Activated CD8-positive, alpha-beta memory T cell treated with anti-CD3 and anti-CD28 coated beads, Interleukin-2, amount 50 U/mL, for 1 hour (primary cell): ENCODE data around the gene RNPEPL1.

Experiments used
- DNase-seq: peaks from one replicate; pipeline ENCODE4 v3.0.0-alpha.2; 2020; ENCODE audit errors: extremely low read depth

Gene RNPEPL1

DNA sequence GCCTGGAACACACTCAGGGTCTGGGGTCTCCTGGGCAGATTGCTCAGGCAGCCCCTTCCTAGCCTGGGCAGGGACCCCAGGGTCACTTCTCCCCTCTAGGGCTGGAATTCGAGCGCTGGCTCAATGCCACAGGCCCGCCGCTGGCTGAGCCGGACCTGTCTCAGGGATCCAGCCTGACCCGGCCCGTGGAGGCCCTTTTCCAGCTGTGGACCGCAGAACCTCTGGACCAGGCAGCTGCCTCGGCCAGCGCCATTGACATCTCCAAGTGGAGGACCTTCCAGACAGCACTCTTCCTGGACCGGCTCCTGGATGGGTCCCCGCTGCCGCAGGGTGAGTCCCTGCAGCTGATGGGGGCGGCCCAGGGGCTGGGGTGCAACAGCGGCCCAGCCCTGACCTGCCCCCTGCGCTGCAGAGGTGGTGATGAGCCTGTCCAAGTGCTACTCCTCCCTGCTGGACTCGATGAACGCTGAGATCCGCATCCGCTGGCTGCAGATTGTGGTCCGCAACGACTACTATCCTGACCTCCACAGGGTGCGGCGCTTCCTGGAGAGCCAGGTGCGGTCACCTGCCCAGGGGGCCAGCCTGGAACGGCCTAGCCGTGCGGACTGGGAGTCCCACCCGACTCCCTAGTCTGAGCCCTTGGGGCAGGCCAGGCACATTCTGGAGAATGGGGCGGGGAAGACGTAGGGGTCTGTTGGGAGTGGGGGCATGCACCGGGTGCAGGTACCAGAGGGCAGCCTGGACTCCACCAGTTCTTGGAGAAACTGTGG is 8.3 kb downstream of the RNPEPL1 start:
- no peak for DNase-seq

DNA sequence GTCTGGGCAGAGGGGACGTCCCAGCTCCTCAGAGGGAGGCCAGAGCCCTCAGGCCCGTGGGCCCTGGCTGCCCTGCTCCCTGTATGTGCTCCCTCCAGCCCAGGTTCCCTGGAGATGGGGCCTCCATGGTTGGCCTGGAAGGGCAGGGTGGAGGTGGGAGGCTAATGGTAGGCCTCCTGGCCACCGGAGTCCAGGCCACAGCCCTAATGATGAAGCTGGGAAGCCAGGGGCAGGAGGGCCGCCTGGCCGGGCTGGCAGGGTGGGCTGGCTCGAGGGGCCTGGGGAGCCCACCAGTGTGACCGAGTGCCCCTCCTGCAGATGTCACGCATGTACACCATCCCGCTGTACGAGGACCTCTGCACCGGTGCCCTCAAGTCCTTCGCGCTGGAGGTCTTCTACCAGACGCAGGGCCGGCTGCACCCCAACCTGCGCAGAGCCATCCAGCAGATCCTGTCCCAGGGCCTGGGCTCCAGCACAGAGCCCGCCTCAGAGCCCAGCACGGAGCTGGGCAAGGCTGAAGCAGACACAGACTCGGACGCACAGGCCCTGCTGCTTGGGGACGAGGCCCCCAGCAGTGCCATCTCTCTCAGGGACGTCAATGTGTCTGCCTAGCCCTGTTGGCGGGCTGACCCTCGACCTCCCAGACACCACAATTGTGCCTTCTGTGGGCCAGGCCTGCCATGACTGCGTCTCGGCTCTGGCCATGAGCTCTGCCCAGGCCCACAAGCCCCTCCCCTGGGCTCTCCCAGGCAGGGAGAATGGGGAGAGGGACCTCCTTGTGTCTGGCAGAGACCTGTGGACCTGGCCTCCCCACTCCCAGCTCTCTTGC is 9.2 kb downstream of the RNPEPL1 start:
- DNase-seq: no peak

DNA sequence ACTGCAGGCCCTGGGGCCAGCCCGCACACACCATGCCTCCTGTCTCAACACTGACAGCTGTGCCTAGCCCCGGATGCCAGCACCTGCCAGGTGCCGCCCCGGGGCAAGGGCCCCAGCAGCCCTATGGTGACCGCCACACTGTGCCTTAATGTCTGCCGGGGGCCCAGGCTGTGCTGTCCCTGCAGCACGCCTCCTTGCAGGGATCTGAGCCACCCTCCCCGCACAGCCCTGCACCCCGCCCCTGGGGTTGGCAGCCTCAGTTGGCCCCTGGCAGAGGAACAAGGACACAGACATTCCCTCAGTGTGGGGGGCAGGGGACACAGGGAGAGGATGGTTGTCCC is 9.8 kb downstream of the RNPEPL1 start:
- DNase-seq: no peak

DNA sequence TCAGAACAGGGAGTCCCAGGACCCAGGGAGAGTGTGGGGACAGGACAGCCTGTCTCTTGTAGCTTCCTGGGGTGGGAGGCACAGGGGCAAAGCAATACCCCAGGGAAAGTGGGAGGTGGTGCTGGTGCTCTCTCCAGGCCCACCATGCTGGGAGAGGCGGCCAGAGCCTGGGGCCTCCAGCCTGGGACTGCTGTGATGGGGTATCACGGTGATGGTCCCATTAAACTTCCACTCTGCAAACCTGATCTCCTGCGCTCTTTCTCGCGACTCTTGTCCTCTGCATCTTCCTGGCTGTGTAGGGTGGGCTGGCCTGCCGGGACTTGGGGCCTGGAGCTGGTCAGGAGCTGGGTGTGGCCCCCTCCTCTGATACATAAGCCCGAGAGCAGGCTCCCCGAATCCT is 10.2 kb downstream of the RNPEPL1 start:
- no peak for DNase-seq

DNA sequence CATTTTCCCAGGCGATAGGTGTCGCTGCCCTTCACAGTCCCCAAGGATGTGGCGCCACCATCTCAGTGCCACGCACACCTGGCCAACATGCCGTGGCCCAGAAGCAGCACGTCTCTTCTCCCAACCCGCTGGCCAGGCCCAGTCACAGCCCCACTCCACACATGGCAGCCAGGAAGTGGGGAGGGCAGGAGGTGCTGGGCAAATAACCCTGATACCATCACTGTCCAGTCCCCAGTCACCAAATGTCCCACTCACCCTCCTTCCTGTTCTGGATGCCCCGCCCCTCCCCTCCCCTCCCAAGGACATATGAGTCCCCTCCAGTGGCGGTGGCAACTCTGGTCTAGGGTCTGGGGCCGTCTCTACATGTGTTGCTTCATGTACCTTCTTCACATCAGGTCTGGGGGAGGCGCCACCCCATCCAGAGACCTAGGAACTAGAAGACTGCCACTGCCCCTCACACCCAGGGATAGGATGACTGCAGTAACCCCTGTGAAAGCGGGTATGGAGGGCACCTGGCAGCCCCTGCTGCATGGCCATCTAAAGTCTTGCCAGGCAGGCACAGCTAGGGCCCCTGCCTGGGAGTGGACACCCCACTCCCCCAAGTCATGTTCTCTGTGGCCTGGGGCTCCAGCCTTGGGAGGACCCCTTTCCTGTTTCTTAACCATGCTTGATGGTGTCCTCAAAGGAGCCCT is 10.9 kb downstream of the RNPEPL1 start:
- no peak for DNase-seq

DNA sequence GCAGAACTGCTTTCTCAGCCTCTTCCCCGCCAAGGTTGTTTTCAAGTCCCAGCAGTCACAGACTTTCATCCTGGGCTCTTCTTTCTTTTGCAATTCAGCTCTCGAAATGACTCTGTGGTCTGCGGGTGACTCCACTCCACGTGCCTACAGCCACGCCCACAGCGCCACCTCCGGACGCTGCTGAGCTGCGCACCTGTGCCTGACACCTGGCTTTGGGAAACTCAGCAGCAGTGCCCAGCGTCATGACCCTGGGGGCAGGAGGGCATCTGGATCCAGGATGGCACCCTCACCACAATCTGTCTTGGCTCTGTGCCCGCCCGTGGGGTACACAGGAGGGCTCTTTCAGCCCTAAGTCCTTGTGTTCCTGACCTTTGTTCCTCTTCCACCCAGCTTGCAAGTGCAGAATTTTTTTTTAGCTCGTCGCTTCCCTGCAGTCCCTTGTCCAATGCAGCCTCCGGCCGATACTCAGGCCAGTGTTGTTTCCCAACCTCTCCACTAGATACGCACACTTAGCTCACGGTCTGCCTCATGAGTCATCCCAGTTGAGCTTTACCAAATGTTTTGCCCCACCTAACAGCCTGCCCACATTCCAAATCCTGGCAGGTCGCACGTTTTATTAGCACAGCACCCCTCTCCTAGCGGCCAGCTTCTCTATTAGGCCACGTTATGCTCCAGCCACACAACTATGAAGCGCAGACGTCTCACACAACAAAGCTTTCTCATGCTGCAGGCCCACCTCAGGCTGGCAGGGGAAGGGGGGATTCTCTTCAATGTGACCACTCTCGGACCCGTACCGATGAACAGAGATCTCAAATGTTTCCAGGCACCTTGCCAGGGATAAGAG is 11.7 kb downstream of the RNPEPL1 start:
- no peak for DNase-seq

DNA sequence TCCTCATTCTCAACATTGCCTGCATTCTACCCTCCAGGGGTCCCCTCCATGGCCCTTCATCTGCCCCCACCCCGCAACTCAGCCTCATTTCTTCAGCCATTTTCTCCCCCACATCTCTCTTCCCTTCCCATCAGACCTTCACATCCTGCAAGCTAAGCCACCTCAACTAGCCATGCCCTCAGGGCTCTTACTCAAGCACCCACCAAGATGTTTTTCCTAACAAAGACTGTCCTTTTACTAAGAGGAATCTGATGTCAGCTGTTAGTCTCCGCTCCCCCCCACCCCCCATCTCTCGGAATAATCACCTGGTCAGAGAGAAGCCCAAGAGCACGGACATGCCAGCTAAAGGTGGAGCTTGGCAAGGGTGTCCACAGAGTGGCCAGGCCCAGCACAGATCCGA is 13.5 kb downstream of the RNPEPL1 start:
- DNase-seq: no peak

DNA sequence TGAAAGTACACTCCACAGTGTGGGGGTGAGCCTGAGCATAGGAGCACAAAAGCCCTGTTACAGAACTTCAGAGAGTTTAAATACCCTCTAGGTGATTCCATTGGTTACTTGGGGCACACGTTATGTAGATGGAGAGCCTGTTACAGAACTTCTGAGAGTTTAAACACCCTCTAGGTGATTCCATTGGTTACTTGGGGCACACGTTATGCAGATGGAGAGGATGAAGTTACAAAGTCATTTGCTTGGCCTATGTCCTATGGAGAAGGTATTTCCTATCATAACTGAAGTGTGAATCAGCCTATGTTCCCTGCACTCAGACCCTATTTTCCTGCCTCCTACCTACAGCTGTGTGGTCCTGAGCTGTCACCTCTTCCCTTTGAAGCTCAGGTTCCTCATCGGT is 14.5 kb downstream of the RNPEPL1 start:
- DNase-seq: no peak

DNA sequence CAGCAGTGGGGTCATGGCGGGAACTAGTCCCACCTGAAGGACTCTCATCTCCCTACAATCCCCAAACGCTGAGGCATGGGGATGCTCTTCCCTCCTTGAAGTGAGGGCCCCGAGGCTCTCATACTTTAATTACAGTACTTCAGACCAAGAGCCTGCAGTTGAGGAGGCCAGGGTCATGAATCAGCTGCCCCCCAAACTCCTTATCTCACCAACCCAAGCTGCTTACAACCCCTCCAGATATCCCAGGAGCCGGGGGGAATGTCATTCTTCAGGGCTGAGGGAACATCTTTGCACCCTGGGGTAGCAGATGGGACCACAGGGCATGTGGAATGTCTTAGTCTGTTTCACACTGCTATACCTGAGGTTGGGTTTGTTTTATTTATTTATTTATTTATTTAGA is 15.5 kb downstream of the RNPEPL1 start:
- DNase-seq: no peak

DNA sequence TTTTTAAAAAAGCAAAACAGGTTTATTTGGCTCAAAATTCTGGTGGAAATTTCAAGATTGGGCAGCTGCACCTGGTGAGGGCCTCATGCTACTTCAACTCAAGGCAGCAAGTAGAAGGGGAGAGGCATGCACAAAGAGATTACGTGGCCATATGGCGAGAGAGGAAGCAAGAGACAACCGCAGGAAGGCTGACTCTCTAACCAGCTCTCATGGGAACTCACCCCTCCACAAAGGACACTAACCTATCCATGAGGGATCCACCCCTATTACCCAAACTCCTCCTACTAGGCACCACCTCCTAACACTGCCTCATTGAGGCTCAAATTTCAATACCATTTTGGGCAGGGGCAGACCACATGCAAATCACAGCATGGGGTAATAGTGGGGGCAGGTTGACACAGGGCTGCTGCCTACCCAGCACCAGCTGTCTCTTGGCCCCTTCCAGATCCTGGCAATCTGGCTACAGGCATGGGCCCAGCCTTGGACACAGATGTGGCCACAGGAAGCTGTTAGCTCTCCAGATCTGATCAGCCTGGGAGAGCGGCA is 16.3 kb downstream of the RNPEPL1 start:
- DNase-seq: no peak

DNA sequence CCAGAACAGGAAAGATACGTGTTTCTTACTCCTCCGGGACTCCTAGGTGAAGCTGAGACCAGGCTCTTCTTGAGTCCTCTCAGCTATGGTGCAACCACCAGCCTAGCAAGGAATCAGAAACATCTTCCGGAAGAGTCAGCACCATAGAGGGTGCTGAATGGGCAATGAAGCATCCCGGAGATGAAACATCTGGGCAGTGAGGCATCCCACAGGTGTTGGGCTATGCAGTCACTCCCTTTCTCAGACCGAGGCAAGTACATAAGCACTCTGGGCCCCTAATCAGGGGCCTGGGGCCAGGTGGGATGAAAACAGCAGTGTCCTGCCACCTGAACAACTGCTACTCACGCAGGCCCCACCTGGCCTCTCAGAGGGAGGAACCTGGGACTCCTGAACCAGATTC is 16.8 kb downstream of the RNPEPL1 start:
- DNase-seq: no peak

DNA sequence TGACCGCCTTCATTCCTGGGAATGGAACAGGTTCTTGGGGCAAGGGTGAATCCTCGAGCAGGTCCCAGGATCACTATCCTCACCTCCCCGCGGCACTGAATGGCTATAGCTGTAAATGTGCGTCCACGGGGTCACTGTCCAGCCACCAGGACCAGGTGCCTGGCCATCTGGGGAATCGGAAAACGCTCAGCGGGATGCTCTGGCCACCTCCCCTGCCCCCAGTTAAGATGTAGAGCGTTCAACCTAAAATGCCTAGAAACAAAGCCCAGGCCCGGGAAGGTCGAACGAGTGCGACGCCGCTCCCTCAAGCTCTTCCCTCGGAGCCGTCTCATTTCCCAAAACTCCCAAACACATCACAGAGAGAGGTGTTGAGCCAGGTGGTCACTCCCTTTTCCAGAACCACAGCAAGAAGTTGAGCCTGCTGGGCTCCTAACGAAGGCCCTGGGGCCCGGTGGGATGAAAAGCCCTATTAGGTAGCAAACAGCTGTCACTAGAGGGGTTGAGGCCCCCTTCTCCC is 17.5 kb downstream of the RNPEPL1 start:
- DNase-seq: no peak

DNA sequence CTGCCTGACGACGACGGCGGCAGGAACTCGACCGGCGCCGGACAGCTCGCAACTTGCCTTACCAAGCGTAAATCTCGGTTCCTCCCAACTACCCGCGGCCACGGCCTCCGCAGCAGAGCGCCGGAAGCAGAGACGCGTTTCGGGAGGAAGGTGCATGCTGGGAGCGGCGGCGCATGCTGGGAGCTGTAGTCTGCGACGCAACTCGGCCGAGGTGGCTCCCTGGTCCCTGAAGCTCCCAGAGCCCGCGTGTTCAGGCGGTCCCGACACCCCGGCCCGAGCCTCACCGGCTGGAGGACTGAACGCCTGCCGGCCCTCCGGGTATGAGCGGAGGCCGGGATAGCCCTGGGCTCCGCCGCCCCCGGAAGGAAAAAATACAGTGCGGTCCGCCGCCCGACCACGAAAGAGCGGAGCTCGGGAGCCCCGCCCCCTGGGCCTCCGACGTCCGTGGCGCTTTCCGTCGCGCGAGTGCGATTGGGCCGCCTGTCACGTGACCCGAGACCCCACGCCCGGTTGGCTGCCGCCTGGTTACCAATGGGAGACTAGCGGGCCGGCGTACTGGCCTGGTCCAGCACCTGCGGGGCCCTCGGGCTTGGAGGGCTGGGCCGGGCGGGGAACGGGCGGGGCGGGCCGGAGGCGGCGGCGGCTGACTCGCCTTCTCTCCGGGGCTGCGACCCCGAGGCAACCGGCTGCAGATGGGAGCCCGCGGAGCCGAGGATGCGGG is 18.1 kb downstream of the RNPEPL1 start, which contains the start of gene CAPN10:
TSS of gene CAPN10 (plus strand) at position 537 of the 721 bp plus-strand sequence. CDS start at position 715, 178 bp downstream.
- peak; percentile 88 for DNase-seq

DNA sequence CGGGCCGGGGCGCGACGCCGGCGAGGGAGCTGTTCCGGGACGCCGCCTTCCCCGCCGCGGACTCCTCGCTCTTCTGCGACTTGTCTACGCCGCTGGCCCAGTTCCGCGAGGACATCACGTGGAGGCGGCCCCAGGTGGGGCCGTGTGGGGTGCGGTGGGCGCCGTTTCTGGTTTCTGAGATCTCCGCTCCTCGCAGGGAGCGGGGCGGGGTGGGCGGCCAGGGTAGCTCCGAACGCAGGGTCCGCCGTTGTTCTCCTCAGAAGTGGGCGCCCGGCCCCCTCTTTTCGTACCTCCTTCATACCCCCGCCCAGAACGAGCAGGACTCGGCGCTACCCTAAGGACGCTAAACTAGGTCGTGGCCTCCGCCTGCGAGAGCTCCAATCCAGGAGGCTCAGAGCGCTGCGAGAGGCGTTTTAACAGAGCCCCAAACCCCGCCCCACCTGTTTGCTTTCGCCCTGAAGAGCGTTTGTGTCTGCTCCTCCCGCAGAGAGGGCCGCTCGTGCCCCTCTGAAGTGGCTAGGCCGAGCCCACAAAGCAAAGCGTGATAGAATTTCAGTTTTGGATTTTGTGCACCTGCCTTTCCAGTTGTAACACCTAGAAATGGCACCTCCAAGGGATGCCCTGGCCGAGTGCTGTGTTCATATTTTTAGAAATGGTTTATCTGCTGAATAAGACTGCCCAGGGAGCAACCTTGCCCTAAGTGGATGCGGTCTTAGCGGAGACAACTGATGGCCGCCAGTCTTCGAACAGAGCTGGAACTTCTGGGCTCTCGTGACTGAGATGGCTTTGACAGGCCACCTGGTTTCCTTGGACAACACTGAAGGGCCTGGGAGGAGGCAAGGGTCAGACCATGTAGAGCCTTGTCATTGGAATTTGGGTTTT is 18.9 kb downstream of the RNPEPL1 start:
- DNase-seq: no peak

DNA sequence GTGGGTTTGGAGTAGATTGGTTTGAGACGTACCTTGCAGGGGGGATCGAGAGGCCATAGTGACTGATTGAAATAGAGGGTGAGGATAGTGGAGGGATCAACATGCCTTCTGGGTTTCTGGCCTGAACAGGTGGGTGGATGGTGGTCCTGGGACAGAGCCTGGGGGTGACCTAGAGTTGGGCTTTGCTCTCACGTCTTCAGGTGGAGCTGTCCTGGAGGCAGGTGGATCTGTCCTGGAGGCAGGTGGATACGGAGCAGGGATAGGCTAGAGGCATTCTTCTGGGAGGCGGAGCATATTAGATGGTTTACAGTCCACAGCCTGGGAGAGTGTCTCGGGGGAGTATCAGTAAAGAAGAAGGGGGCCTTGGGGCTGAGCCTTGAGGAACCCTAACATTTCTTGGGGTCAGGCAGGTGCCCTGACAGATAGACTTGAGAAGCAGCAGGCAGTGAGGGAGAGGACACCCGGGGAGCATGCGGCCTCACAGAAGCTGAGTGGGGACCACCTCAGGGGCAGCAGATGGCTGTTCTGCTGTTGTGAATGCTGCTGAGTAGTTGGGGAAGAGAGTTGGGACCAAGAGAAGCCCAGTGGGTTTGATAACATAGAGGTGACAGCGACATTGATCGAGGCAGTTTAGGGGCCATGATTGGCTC is 19.8 kb downstream of the RNPEPL1 start:
- no peak for DNase-seq

DNA sequence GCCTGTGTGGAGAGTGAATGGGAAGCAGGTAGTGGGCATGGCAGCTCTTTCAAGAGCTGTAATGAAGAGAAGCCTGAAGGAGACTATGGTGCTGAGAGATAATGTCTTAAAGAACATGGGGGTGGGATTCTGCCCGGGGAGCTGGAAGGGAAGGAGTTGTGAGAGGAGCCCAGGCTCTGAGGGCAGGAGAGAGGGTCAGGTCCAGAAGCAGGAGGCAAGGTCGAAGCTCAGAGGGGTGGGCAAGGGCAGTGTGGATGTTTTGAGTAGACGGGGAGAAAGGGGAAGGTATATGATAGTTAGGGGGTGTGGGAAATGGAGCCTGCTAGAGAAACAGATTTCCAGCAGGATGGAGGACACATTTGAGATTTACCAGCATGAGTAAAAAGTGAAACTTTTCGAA is 20.4 kb downstream of the RNPEPL1 start:
- no peak for DNase-seq

DNA sequence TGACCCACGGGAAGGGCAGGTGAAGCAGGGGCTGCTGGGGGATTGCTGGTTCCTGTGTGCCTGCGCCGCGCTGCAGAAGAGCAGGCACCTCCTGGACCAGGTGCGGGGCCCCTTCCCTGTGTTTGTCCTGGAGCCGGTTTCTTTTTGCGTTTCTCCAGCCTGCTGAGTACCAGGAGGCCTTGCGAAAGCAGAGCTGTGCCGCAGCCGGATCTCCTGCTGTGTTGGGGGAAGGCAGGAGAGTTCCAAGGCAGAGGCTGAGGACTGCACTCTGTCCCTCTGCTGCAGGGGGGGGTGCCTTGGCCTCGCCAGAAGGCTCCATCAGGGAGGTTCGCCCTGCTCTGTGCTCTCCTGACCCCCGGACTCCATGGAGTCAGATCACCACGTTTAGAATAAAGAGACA is 21.1 kb downstream of the RNPEPL1 start:
- DNase-seq: no peak

DNA sequence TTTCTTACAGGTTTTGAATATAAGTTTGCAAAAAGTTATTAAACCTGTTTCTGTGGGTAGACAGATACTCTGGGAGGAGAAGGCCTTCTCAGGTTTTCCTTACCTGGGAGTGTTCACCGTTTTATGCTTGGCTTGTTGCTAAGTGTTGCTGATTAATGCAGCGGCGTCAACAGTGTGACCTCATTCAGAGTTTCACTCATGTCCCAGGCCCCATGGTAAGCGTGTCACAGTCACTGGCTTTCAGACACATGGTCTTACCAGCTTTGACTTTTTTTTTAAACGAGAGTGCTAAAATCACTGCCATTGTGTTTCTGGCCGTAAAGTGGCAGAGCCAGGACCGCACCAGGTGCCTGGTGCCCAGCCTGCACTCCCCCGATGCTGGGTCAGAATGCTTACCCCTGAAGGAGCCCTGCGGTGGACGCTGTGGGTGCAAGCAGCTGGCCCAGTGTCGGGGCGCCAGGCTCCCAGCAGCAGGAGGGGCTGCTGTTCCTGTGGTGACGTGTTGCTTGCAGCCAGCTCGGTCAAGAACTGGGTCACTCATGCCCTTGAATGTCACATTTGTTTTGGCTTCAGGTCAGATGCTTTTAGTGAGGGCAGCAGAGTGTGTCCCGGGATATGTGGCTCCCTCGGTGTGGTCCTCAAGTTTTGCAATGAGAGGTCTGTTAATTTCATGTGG is 21.7 kb downstream of the RNPEPL1 start:
- no peak for DNase-seq
